Measurements from ENCODE around the gene PARD6B. TPM values are rescaled to one million over a fixed set of nuclear protein-coding genes. Genes with fewer than 3 reads are reported as not detected.

The PARD6B gene
- total RNA-seq, 1 experiment from 2014 or later = 41.3 TPM

DNA sequence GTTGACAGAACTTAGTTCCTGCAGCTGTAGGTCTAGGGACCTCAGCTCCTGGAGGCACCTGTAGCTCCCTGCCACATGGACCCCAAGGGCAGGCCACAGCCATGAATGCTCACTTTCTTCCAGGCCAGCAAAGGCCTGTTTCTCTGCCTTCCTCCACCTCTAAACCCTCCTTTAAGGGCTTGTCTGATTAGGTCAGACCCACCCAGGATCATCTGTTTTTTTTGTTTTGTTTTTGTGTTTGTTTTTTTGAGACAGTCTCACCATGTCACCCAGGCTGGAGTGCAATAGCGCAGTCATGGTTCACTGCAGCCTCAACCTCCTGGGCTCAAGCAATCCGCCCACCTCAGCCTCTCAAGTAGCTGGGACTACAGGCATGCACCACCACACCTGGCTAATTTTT, 52.0 kb downstream of the PARD6B start (continued):
- TF ChIP-seq REST (IDR thresholded peaks at IDR 0.05; ENCODE audit: low read depth) = no peak
- TF ChIP-seq EZH2 (IDR thresholded peaks at IDR 0.05) = no peak
- TF ChIP-seq EZH2phosphoT487 (IDR thresholded peaks at IDR 0.05; ENCODE audit: borderline replicate concordance) = no peak

GRCh38 chr20:50783903-50784302, 52.5 kb downstream of the PARD6B start:
- ChIA-PET RAD21 (ENCODE audit: low non-redundant PET in 1 of 2, low total read pairs in 2 of 2, uncharacterized antibody in 2 of 2, unreplicated experiment in 2 of 2) (no interaction called here), POLR2A (no interaction called here), CTCF (interaction anchor here (1.1 to 1.6 kb wide), 3 partner anchors 10 to 158 kb away, joined by 4 to 5 read pairs (median 5); partner anchors contain the start of gene BCAS4)
- no peak overlapping the region for H3K4me3 ChIP-seq (replicated peaks in 1 of 2; ENCODE audit: low read depth in 1 of 2, low read length in 2 of 2)
- H3K9ac ChIP-seq (ENCODE audit: low read length) = no peak overlapping the region
- DNase-seq (ENCODE audit: low read depth, low spot score) (no peak), ATAC-seq (no peak)
- H3K36me3 ChIP-seq (ENCODE audit: control insufficient read depth in 1 of 2, insufficient read depth in 2 of 2, low read length in 2 of 2) = no peaks in the 10 kb centered on the region
- H3K4me1 ChIP-seq (ENCODE audit: control insufficient read depth in 1 of 2, insufficient read depth in 2 of 2, low read length in 2 of 2) = peaks cover 0 to 11% of the 10 kb centered on the region in 2 experiments; a peak in 3 of 4 replicates
- no peaks in the 10 kb centered on the region for H3K27me3 ChIP-seq (ENCODE audit: insufficient read depth, low read length)
- no TSS peak for BruUV-seq (replicated peaks)
- no peaks in the 10 kb centered on the region for H4K20me1 ChIP-seq (ENCODE audit: insufficient read depth)
- no peaks in the 10 kb centered on the region for H3K79me2 ChIP-seq (ENCODE audit: insufficient read depth, low read length)
- H3K4me2 ChIP-seq (ENCODE audit: low read length) = no peak overlapping the region
- H3K9me3 ChIP-seq (ENCODE audit: control insufficient read depth in 1 of 2, insufficient read depth in 1 of 2, low read depth in 1 of 2, low read length in 2 of 2) = no peaks in the 10 kb centered on the region
- H3K27ac ChIP-seq (ENCODE audit: low read depth, low read length) = no peak overlapping the region
- no peaks in the 10 kb centered on the region for H3K9me2 ChIP-seq (ENCODE audit: insufficient read depth)
- no peak overlapping the region for H2AFZ ChIP-seq (ENCODE audit: low read depth, low read length, poor library complexity, severe bottlenecking)
- intact Hi-C loops (cut with micrococcal nuclease) = no loop called here
- TF ChIP-seq YY1 (IDR thresholded peaks at IDR 0.05; ENCODE audit: extremely low read depth, insufficient replicate concordance, low read depth, low read length) = no peak
- TF ChIP-seq TCF7L2 (IDR thresholded peaks at IDR 0.05; ENCODE audit: borderline replicate concordance, extremely low read depth, insufficient read depth, insufficient read length) = no peak
- TF ChIP-seq POLR2A (IDR thresholded peaks at IDR 0.05; ENCODE audit: borderline replicate concordance, extremely low read depth, insufficient read depth, insufficient read length) = no peak
- TF ChIP-seq, protein P1, sequence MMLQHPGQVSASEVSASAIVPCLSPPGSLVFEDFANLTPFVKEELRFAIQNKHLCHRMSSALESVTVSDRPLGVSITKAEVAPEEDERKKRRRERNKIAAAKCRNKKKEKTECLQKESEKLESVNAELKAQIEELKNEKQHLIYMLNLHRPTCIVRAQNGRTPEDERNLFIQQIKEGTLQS (IDR thresholded peaks at IDR 0.05) = no peak
- no peak for TF ChIP-seq CEBPB (IDR thresholded peaks at IDR 0.05; ENCODE audit: low read depth)

All from HCT116 (cell line).